CD4-positive, alpha-beta T cell treated with Interleukin-17A for 4 hours (primary cell): ENCODE measurements around the gene HMX1.

ENCODE experiments used
- DNase-seq: peaks from one replicate; pipeline ENCODE4 v3.0.0-alpha.2; 2020; ENCODE audit warnings: mixed read lengths

Gene HMX1

DNA sequence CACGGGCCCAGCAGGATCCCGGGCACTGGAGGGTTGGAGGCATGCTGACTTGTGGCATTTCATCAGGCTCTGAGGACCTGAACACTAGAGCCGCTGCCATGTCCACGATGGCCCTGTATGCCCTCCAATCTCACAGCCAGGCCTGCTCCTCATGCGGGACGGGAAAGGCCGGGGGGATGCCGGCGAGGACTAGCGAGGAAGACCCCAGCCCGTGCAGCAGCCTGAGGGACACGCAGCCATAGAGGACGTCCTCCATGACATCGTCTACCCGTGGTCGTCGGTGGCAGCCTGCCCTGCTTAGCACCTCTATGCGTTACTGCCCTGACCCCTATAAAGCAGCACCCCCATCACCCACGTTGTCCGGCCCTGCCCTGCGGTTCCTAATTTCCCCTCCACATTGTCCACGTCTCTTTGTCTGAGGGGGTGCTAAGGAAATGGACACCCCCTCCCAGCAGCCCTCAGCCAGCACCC is 32.6 kb downstream of the HMX1 start:
- DNase-seq, result no peak

DNA sequence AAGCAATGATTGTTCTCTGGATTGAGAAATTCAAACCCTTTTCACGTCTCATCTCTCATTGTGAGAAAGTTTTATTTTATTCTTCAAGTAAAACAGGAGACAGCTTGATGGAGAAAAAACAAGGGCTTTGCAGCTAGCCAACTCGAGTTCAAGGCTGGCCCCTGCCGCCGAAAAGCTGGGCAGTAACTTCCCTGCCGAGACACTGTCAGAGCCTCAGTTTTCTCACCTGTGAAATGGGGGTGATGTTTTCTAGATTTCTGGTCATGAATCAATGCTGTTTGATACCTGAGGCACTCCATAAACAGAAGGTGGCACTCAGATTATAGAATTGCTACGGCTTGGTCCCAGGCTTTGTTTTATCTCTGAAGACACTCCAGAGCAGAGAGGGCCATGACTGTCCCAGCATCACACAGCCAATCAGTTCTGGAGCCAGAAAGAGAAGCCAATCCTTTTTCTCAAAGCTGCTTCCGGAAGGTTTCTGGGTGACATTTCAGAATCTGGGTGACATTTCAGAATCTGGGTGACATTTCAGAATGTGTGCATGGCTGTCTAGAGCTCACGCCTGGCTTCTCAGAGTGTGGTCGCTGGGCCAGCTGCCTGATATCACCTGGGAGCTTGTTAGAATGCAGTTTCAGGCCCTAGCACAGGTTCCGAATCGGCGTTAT is 33.2 kb downstream of the HMX1 start:
- DNase-seq, result no peak

DNA sequence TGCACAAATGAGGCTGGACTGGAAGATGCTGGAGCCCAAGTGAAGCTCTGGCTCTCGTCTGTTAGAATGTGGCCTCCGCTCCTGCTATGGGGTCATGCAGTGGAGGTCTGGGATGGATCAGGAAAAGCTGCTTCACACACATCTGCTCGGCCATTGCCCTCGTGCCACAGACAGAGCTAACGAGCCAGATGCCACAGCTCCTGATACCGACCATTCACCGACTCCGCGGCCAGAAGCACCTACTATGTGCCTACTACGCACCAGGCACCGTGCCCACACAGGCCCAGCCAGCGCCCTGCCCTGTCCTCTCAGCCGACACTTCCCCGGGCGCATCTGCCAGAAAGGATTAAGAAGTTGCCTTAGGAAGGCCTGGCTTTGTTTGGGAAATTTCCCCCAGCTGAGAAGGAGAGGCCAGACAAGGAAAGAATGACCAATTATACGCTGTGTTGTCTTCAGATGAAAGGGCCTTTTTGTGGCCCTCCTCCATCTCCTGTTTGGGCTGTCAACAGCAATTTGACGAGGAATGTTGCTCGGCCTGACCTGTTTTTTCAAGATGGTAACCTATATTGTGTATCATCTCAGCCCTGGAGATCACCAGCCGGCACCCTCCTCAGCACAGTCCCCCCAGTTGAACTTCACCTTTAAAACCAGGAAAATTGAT is 34.3 kb downstream of the HMX1 start:
- DNase-seq, result no peak

DNA sequence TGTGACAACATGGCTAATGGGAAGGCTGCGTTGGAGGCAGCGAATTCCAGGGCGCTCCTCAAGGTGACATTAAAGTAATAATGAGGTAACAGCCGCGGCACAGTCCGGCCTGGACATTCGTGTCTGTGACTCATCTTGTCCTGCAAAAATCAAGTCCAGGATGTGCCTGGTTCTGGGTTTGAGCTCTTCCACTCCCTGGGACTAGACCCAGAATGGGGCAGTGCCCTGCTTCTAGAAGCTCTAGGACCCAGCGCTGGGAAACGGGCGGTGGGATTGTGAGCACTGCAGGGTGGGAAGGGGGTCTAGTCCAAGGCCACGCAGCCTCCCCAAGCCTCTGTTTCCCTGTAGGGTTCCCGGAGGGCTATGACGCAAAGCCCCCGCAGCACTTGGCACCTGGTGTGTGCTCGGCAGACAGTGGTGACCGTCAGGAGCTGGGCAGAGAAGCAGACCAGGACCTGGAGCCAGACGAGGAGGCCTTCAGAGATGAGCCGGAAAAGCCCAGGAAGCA is 34.9 kb downstream of the HMX1 start:
- DNase-seq, result no peak

DNA sequence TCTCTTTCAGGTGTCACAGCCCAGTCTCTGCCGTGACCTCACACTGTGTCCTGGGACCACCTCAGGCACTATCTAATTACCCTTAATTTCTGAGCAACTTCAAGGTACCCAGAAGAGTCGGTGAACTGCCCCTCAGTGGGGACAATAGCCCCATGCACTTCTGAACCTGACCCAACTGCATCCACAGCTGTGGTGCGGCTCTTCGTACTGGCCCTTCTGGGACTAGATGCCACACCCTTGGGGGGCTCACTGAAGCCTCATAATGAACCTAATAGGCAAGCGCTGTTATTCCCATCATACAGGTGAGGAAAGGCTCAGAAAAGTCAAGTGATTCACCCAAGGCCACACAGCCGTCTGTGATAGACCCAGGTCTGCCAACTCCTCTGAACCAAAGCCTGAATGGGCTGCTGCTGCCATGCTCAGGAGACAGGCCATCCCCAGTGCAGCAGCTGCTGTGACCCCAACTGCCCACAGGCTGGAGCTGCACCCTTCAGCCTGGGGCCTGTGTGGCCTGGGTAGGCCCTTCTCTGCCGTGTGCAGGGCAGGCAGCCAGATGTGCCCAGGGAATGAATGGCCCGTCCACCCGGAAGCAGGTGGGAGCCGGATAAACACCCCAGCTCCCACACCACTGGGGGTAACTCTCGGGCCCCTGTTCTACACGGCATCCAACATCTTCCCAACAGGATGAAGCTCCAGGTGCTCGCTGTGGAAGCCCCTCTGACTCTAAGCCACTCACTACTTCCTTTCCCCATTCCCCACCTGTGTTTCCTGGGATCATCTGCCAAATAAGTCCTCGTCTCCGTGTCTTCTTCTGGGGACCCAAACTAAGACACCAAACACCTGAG is 35.9 kb downstream of the HMX1 start:
- DNase-seq, result no peak

DNA sequence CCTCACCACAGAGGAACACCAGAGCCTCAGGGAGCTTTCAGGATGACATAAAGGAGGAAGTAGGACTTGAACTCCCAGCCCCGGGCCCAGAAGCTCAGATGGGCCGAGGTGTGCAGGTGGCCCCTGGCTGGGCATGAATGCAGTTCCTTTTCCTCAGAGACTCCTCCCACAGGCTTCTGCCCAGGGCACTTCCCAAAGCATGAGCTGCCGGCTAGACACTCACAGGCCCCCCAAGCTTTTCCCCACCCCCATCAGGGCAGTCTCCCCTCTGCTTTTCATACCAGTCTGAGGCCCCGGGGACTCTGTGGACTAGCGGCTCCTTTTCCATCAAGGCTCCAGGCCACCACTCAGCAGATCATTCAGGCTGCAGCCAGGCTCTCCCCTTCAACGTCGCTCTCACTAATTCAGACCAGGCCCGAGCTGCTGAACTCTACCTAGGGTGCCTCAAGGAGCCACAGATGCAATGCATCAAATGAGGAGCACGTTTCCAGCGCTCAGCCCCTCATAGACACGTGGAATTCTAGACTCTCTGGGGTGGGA is 36.9 kb downstream of the HMX1 start:
- no peak for DNase-seq

DNA sequence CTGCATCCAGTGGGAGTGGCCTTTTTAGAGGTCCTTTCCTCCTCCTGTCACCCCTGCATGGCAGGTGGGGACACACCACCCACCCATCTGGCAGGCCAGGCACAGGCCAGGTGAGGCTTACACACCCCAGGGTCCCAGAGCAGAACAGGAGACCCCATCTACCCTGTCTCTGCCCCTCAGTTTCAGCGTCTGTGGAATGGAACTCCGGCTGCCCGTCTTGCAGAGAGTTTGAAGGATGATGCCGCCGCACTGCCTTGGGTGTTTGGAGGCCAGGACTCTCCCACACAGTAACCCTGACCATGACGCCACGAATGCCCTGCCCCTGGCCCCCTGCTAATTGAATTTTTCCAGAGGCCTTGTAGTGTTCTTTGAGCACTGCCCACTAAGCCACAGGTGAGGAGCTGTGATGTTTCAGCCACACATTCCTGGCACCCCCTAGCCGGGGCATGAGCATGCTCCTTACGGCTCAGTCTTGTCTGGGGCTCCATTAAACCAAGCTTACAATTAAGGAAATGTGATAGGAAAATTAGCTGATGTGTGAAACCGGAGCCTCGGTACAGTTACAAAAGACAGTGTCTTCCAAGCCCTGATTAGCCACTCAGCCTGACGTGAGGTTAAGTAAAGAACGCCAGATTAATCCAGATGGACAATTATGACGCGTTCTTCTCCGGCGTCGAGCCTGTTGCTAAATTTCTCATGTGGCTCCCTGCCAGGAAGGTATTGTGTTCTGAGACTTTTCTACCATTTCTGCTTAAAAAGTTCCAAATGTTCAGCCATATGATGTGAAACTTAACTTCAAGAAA is 39.3 kb downstream of the HMX1 start:
- no peak for DNase-seq

DNA sequence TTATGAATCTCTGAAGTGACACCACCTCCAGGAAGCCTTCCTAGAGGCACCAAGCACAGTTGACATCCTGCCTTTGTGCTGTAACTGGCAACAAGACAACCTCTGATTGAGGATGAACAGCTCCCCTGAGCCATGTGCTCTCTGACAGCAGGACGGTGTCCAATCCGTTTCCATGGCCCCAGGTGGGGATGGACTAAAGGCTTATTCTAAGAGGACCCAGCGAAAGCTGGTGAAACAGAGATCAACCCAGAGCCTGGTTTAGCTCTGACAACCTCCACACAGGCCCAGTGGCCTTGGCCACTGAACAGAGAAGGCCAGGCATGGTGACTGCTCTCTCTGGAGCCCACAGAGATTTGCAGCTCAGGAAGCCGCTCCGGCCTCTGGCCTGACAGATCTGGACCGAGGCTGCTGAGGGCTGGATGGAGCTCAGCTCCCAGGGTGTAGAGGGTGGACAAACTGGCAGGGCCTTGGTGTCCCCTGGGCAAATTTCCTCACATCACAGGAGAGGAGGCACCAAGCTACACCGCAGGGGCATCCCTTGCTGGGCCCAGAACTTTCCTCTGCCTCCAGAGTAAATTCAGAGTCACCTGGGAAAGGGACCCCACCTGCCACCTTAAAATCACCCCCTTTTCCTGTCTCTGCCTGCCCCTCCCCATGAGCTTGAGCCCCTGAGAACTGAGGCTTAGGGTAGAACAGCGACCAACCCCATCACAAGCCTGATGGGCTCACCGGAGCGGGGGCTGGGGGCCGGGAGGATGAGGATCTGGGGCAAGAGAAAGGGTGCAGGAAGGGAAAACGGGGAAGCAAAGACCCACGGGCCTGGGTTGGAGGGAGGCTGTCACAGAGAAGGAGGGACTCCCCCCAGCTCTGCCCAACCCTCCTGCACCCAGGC is 40.2 kb downstream of the HMX1 start:
- no peak for DNase-seq

DNA sequence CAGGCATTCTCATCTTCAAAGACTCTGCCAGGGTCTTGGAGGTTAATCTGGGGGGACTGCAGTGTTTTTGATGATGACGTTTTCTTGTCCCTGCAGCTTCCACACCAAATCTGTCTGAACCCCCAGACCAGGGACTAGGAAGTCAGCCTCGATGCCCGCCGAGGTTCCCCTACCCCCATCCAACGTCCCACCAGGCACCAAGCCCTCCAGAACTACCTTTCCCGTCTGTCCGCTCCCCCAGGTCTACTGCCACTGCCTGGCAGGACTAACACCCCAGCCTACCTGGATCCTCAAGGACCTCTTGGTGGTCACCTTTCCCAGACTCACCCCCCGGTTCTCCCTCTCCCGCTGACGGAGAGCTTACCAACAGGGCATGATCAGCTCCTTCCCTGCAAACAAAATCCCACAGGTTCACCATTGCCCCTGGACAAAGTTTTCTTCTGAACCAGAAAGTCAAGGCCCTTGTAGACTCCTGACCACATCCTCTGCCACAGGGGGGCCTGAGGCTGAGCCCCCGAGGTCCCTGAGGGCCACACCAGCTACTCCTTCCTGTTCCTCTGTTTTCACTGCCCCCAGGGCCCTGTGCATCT is 40.9 kb downstream of the HMX1 start:
- DNase-seq, result no peak

DNA sequence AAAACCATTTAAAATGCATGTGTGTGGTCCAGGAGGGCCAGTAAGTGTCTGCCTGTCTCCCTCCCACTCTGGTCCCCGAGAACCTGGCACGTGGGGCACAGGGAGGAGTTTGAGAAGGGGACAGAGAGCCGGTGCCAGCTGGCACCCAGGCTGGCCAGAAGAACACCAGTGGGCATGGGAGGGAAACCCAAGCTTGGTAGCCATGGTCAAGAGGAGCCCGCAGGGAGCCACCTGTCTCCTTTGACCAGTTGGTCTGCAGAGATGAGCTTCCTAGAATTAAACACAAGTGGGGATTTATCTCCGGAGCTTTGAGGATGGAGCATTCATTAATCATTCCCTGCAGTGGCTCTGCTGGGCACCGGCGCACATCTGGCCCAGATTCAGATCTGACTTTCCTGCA is 41.6 kb downstream of the HMX1 start:
- DNase-seq, result no peak

DNA sequence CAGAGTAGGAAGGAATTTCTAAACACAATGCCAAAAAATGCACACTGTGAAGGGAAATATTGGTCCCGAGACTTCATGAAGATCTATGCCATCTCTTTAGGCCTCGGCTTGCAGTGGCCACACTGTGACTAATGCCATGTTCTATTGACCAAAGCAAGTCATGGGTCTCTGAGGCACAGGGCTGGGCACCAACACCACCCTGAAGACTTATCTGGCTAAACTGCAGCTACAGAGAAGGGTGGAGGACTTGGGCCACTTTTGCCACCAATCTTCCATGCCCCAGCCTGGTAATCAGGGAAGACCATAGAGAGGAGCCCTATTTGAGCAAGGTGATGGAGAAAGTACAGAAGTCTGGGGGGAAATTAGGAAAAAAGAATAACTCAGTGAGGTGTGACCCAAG is 42.1 kb downstream of the HMX1 start:
- no peak for DNase-seq

DNA sequence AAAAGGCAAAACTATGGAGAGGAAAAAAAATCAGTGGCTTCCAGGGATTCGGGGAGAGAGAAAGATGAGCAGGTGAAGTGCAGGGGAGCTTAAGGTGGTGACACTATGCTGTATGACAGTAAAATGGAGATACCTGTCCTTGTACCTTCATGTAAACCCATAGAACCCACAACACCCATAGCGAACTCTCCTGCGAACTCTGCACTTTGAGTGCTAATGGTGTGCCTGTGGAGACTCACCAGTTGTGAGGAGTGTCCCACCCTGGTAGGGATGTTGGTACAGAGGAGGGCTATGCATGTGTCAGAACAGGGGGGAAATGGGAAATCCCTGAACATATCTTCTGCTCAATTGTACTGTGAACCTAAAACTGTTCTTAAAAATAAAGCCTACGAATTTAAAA is 42.8 kb downstream of the HMX1 start:
- no peak for DNase-seq

DNA sequence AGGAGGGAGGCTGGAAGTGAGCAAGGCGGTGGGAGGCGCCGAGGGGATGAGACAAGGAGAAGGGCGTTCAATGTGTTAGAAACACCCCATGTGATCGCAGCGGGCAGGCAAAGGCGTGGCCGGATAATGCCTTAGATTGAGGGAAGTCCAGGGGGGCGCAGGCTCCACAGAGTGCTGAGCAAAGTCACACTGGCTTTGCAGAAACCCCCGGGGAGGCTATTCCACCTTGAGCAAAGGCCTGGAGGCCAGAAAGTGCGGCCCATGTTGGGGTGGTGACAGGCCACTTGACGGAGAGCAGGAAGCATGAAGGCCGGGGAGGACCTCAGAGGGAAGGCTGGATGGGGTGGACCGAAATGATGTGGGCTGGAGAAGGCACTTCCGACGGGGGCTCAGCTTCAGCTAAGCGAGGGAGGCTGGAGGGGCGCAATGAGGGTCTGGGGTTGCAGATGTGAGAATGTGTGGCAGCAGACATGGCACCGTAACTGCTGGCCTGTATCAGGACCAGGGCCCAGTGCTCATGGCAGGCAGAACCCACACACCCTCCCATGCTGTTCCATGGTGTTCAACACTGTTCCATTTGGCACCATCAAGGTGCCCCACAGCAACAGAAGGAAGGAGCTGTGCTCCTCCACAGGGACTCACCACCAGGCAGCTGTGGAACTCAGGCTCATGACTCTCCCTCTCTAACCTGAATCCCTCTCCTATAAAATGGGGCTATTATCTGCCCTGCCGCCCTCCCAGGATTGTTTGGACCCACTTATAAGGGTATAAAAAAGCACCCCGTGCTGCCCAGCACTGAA is 50.3 kb downstream of the HMX1 start:
- DNase-seq, result no peak

DNA sequence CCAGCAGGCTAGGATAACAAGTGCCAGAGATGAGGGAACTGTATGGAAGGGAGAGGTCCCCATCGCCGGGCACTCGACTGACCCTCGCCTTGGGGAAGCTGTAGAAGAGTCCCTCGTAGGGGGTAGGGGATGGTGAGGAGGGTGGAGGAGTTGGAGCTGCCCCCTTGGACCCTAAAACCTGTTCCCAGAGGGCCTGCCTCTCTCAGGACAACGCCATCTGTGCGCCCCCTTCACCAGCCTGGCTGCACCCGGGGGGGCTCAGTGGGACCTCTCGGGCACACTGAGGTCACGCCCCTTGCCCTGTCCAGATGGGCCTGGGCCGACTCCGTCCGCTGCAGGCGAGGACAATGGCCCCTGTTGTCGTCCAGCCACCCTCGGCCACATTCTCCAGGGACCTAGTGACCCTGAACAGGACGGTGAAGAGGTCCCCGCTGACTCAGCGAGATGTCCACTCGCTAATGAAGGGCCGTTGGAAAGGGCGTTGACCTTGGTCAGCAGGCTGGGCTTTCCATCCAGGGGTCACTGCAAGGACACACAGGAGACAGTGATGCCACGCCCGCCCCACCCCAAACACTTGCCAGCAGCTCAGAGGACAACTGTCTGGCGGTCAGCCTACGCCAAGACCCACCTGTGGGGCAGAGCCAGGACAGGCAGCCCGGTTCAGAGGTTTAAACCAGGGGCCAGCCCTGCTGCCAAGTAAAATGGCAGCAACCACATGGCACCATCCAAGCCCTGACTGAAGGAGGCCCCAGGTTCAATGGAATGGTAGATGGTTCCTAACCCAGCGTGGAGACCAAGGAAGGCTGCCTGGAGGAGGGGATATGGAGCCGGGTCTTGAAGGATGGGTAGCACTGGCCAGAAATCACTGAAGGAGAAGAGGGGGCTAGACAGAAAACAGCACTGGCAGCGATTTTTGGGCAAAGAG is 51.2 kb downstream of the HMX1 start:
- no peak for DNase-seq

DNA sequence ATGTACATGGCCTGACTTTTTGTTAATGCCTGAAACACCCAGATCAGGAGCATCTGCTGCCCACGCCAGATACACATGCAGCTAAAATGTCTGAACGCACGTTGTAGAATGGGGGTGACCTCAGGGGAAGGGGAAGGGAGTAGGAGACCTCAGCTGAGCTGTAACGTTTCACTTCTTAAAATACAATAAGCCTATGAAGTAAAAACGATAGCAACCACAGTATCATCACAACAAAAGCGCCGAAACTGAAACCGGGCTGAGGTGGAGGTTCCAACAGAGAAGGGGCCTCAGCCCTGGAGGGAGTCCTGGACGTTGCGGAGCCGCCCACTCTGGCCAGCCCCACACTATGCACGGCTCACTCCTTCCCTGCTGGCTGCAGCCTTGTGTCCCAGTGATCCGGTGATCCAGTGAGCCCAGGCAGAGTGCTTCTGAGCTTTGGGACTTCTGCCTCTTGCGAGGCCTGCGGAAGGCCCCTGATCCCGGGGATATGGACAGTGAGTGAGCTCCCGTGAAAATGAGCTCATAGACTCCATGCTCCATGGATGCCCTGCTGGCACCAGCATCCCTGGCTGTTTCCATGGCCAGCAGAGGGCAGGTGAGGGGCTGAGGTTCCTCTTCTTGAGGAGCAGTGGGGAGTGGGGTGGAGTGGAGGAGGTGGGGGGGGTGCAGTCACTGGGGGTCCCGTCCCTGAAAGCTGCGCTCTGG is 52.0 kb downstream of the HMX1 start:
- no peak for DNase-seq

DNA sequence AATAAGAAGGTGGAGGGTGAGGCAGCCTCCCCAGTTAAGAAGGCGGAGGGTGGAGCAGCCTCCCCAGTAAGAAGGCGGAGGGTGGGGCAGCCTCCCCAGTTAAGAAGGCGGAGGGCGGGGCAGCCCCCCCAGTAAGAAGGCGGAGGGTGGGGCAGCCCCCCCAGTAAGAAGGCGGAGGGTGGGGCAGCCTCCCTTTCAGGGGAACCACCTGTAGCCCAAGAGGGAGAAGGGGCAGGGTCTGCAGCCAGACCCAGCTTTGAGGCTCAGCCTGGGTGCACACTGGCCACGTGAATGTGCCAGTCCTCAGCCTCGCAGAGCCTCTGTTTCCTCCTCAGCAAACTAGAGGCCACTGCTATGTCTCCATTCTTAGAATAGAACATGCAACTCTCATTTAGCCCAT is 52.6 kb downstream of the HMX1 start:
- no peak for DNase-seq

DNA sequence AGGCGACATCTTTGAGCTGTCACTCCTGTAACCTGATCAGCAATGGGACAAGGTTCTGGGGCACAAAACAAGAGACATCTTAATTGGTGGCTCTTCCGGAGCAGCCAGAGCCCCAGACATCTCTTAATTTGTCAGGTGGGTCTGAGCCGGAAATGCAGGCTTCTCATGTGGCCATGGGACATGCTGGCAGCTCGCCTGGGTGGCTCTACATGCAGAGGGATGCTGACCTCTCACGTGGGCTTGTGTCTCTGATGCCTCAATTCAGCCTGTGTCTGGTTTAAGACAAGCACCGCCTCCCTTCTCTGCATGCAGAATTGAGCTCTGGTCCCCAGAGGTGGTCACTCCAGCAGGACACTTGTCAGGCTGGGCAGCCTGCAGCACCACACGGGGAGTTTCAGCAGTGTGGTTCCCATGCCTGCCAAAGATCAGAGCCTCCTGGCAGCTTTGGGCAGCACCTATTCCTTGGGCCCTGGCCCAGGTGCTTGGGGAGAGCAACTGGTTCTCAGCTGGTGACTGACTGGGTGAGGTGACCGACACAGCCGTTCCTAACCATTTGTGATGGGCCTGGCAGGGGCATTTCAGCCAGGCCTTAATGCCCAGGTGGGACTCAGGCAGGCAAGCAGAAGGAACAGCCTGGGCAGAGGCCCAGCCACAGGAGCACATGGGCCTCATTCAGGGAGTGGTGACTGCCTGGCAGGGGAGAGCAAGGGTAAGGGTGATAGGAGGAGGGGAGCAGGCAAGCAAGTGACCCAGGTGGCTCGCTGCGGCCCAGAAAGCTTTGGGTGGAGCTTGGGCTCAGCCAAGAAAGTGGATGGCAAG is 53.4 kb downstream of the HMX1 start:
- no peak for DNase-seq

DNA sequence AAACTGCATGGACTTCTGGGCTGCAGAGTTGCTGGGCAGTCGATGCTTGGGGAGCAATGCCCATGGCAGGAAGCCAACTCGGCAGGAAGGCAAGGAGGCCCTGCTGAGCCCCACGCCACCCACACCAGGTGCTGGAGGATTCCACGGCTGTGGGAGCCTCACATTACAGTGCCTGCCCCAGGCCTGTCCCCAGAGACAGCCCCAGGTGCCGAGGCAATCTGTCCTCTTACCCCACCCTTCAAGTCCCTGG is 53.9 kb downstream of the HMX1 start:
- DNase-seq, result no peak
